PC-3 (cell line): Measurements from ENCODE around the gene ZNF722.

Source experiments
- CTCF ChIP-seq: fragments of 300-600 bp; sonication (generic); conservative IDR thresholded peaks from 2 replicates; pipeline ENCODE4 v1.5.1; 2017; ENCODE audit warnings: antibody characterized with exemption, low read depth, mild to moderate bottlenecking, low read length
- EZH2 ChIP-seq: fragments of 300-600 bp; sonication (generic); IDR thresholded peaks from one replicate; pipeline ENCODE4 v1.6.1; 2017; ENCODE audit warnings: antibody characterized with exemption, mild to moderate bottlenecking, low read length; ENCODE audit not compliant: unreplicated experiment
- EZH2phosphoT487 ChIP-seq: fragments of 300-600 bp; sonication (generic); IDR thresholded peaks from 2 replicates; pipeline ENCODE4 v1.6.1; 2018; ENCODE audit warnings: mild to moderate bottlenecking, antibody characterized with exemption, low read length, borderline replicate concordance

GRCh38 chr7:63968629-63969028 is 30.0 kb upstream of the ZNF722 start:
- no peak for TF ChIP-seq CTCF
- no peak for TF ChIP-seq EZH2
- no peak for TF ChIP-seq EZH2phosphoT487
